K562 (cell line): ENCODE data around the gene PNPO.

Experiments
- MED1 ChIP-seq: sonication (generic); formaldehyde crosslinking; IDR thresholded peaks from 2 replicates; pipeline ENCODE4 v1.8.1; 2023; ENCODE audit warnings: missing genetic modification reagents, borderline replicate concordance
- TCF7 ChIP-seq: sonication (generic); IDR thresholded peaks from 2 replicates; pipeline ENCODE4 v1.6.1; 2016; ENCODE audit warnings: antibody characterized with exemption, borderline replicate concordance
- TF ChIP-seq, protein P1 (sequence below), 3 experiments: IDR thresholded peaks in 2 of 3; conservative IDR thresholded peaks in 1 of 3; 2 replicates each; pipeline ENCODE4 v1.5.1; 2011 to 2012; ENCODE audit warnings: low read length in 3 of 3, mild to moderate bottlenecking in 3 of 3, control low read depth in 2 of 3, improper control_type of control experiment in 1 of 3, inconsistent platforms in 1 of 3, low read depth in 1 of 3, mixed read lengths in 1 of 3, moderate library complexity in 1 of 3; ENCODE audit not compliant: insufficient read depth in 2 of 3

DNA sequence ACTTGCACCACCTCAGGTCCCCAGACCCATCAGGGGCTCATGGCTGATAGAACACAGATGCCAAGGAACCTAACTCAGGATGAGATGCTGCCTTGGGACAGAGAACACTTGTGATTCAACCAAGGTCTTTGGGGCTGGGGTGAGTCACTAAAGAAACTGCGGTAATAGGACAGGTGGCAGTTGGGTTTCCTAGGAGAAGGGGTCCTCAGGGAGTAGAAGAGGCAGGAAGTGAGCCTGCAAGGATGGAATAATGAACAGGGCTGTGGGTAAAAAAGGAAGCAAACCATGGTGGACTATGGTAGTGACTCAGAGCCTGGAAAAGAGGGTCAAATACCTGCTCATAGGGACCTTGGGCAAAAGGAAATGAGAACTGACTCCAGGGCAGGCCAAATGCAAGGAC is 6.5 kb upstream of the PNPO start:
- TF ChIP-seq, protein P1, sequence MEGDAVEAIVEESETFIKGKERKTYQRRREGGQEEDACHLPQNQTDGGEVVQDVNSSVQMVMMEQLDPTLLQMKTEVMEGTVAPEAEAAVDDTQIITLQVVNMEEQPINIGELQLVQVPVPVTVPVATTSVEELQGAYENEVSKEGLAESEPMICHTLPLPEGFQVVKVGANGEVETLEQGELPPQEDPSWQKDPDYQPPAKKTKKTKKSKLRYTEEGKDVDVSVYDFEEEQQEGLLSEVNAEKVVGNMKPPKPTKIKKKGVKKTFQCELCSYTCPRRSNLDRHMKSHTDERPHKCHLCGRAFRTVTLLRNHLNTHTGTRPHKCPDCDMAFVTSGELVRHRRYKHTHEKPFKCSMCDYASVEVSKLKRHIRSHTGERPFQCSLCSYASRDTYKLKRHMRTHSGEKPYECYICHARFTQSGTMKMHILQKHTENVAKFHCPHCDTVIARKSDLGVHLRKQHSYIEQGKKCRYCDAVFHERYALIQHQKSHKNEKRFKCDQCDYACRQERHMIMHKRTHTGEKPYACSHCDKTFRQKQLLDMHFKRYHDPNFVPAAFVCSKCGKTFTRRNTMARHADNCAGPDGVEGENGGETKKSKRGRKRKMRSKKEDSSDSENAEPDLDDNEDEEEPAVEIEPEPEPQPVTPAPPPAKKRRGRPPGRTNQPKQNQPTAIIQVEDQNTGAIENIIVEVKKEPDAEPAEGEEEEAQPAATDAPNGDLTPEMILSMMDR (IDR thresholded peaks at IDR 0.05 in 2 of 3, conservative IDR thresholded peaks at IDR 0.05 in 1 of 3; ENCODE audit: insufficient read depth in 2 of 3, low read depth in 1 of 3, low read length in 3 of 3) = no peak
- no peak for TF ChIP-seq TCF7
- TF ChIP-seq MED1 (CRISPR knock-in tag) = no peak
